IMR-90 (cell line): ENCODE results near the gene ETFA.

Source experiments
- BHLHE40 ChIP-seq: fragments of 150-350 bp; IDR thresholded peaks from 2 replicates; pipeline ENCODE4 v1.6.1; 2016; ENCODE audit warnings: mild to moderate bottlenecking, low read depth, low read length
- CHD1 ChIP-seq: IDR thresholded peaks from 2 replicates; pipeline ENCODE4 v1.6.1; 2012; ENCODE audit warnings: low read depth, low read length, improper control_type of control experiment
- CTCF ChIP-seq: conservative IDR thresholded peaks from 2 replicates; pipeline ENCODE4 v1.5.1; 2012; ENCODE audit warnings: mild to moderate bottlenecking, low read depth, low read length, improper control_type of control experiment
- NFE2L2 ChIP-seq: fragments of 150-350 bp; IDR thresholded peaks from 2 replicates; pipeline ENCODE4 v1.6.1; 2016; ENCODE audit warnings: low read depth, mild to moderate bottlenecking, low read length
- POLR2A ChIP-seq: IDR thresholded peaks from 2 replicates; pipeline ENCODE4 v1.6.1; 2012; ENCODE audit warnings: mild to moderate bottlenecking, low read depth, low read length
- RAD21 ChIP-seq: IDR thresholded peaks from 2 replicates; pipeline ENCODE4 v1.6.1; 2012; ENCODE audit warnings: low read length, improper control_type of control experiment
- SMC3 ChIP-seq: fragments of 150-350 bp; IDR thresholded peaks from 2 replicates; pipeline ENCODE4 v1.6.1; 2016; ENCODE audit warnings: low read depth, mild to moderate bottlenecking, antibody characterized with exemption, low read length, moderate library complexity
- USF2 ChIP-seq: fragments of 150-350 bp; IDR thresholded peaks from 2 replicates; pipeline ENCODE4 v1.6.1; 2017; ENCODE audit warnings: mild to moderate bottlenecking, antibody characterized with exemption, low read length, low read depth

- TF ChIP-seq CTCF (no peak), SMC3 (no peak), USF2 (no peak), RAD21 (no peak), NFE2L2 (no peak), POLR2A (no peak), BHLHE40 (no peak), CHD1 (no peak)
These were observed 51.9 kb downstream of the ETFA start for GRCh38 chr15:76259392-76259791.
